Measurements from ENCODE around the gene SERP1.

Gene SERP1

GRCh38 chr3:150546226-150547044 is at the start of gene SERP1, which contains the start of gene EIF2A:
Gene SERP1, minus strand, starts transcription at chr3:150546496. Its CDS starts 361 bp downstream, at chr3:150546135.
Gene EIF2A, plus strand, starts transcription at chr3:150546787. Its CDS starts 16 bp downstream, at chr3:150546803.
- peak; percentile 99 for FAIRE-seq

- FAIRE-seq, result no peak
Measured at GRCh38 chr3:150594150-150594549, 47.9 kb upstream of the SERP1 start.

- FAIRE-seq, result no peak
Measured at GRCh38 chr3:150589759-150590158, 43.5 kb upstream of the SERP1 start.

- FAIRE-seq, result no peak
Measured at GRCh38 chr3:150588027-150588830, 41.9 kb upstream of the SERP1 start.

- no peak for FAIRE-seq
Measured at GRCh38 chr3:150583028-150583427, 36.7 kb upstream of the SERP1 start.

GRCh38 chr3:150582620-150583019 is 36.3 kb upstream of the SERP1 start:
- no peak for FAIRE-seq

- no peak for FAIRE-seq
Measured at GRCh38 chr3:150581174-150581573, 34.9 kb upstream of the SERP1 start.

- no peak for FAIRE-seq
Measured at GRCh38 chr3:150577855-150578254, 31.6 kb upstream of the SERP1 start.

GRCh38 chr3:150567328-150567727 is 21.0 kb upstream of the SERP1 start:
- FAIRE-seq, result no peak

- FAIRE-seq, result peak; percentile 60
Measured at GRCh38 chr3:150564243-150564642, 17.9 kb upstream of the SERP1 start.

GRCh38 chr3:150557725-150558124 is 11.4 kb upstream of the SERP1 start:
- no peak for FAIRE-seq

- FAIRE-seq, result no peak
Measured at GRCh38 chr3:150556792-150557191, 10.5 kb upstream of the SERP1 start.

- no peak for FAIRE-seq
Measured at GRCh38 chr3:150555859-150556436, 9.7 kb upstream of the SERP1 start.

GRCh38 chr3:150547045-150547741 is 897 bp upstream of the SERP1 start:
- FAIRE-seq, result no peak

GRCh38 chr3:150545419-150546225 is 674 bp downstream of the SERP1 start:
- FAIRE-seq, result no peak

GRCh38 chr3:150544726-150545125 is 1.6 kb downstream of the SERP1 start:
- FAIRE-seq, result no peak

- no peak for FAIRE-seq
Measured at GRCh38 chr3:150544041-150544440, 2.3 kb downstream of the SERP1 start.

GRCh38 chr3:150543531-150543930 is 2.8 kb downstream of the SERP1 start:
- FAIRE-seq, result no peak

- no peak for FAIRE-seq
Measured at GRCh38 chr3:150543128-150543527, 3.2 kb downstream of the SERP1 start.

- no peak for FAIRE-seq
Measured at GRCh38 chr3:150540991-150541390, 5.3 kb downstream of the SERP1 start.

- no peak for FAIRE-seq
Measured at GRCh38 chr3:150540297-150540696, 6.0 kb downstream of the SERP1 start.

Data from G401.6 (cell line).